Muscle of leg (tissue), 11 donors: ENCODE measurements around the gene COL18A1. TPM values are rescaled to one million over a fixed set of nuclear protein-coding genes. Genes with fewer than 3 reads are reported as not detected.
"Not testable (repeated sequence)": the region's sequence is repeated elsewhere in the genome, so short reads cannot be mapped to it uniquely, and the experiment has no call there.

Source experiments
- DNase-seq: peaks from one replicate; pipeline ENCODE4 v3.0.0; 2013
- H3K27ac ChIP-seq: one replicate; pipeline ENCODE4 v1.5.1; 2013; ENCODE audit warnings: mild to moderate bottlenecking, low read length, control low read depth
- H3K27me3 ChIP-seq: one replicate; pipeline ENCODE4 v1.6.1; 2013; ENCODE audit warnings: low read length; ENCODE audit not compliant: control insufficient read depth, insufficient read depth
- H3K36me3 ChIP-seq: one replicate; pipeline ENCODE4 v1.6.1; 2013; ENCODE audit warnings: low read length; ENCODE audit not compliant: control insufficient read depth, insufficient read depth
- H3K4me1 ChIP-seq: one replicate; pipeline ENCODE4 v1.6.1; 2013; ENCODE audit warnings: low read length; ENCODE audit not compliant: control insufficient read depth, insufficient read depth
- H3K4me3 ChIP-seq: one replicate; pipeline ENCODE4 v1.5.1; 2013; ENCODE audit warnings: low read length, control low read depth
- H3K9me3 ChIP-seq: replicated peaks from 2 replicates; pipeline ENCODE4 v1.6.1; 2013; ENCODE audit warnings: low read depth, low read length; ENCODE audit not compliant: control insufficient read depth
- WGBS: methylation state at CpG from one replicate; pipeline ENCODE4 v1.1.5; 2013; ENCODE audit warnings: missing lambda C conversion rate; ENCODE audit not compliant: insufficient coverage; 5-methylcytosine and 5-hydroxymethylcytosine counted together
- polyA plus RNA-seq, 8 donors: library from polyadenylated mRNA; unstranded; fragments of 120-200 nt; gene quantifications; one replicate each; pipeline versions ENCODE4 v1.2.1 to v1.2.3, GENCODE V29; 2013; ENCODE audit warnings: inconsistent platforms in 1 of 8, low replicate concordance in 1 of 8; ENCODE audit not compliant: insufficient read length in 8 of 8, insufficient read depth in 1 of 8
- total RNA-seq: library from RNA; stranded (reverse); fragments of 120-200 nt; gene quantifications from one replicate; pipeline ENCODE4 v1.2.4, GENCODE V29; 2013

The COL18A1 gene
- total and polyA plus RNA-seq, 9 donors: 58.4 to 141 (median 95.6) TPM

DNA sequence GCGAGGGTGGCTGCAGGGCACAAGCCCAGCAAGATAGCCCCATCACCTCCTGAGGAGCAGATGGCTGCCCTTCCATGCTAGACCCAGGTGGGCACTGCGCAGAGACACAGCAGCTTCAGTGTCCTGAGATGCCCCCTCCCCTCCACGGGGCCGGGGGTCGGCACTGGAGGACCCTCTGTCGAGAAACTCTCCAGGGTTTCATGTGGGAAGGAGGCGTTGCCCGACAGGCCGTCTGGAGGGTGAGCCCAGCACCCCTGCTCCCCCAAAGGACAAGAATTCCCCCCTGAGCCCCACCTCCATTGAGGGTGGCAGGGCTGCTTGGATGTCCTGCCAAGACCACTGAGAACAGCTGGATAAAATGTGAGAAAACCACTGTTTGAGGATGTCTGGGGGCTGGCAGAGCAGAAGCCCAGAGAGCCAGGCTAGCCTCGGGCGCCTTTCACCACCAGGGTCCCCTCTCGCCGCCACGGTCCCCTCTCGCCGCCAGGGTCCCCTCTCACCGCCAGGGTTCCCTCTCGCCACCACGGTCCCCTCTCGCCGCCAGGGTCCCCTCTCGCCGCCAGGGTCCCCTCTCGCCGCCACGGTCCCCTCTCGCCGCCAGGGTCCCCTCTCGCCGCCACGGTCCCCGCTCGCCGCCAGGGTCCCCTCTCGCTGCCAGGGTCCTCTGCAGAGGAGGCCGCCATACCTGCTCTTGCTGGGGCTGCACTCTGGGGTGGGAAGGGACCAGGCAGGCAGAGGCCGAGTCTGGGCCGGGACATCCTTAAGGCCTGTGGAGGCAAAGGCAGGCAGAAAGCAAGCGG is 93.1 kb downstream of the COL18A1 start:
- peaks cover 44% of the 10 kb centered on the region for H3K36me3 ChIP-seq
- 93% methylated on average over 32 of the region's 39 CpGs for WGBS
- no peaks in the 10 kb centered on the region for H3K9me3 ChIP-seq
- H3K27me3 ChIP-seq: no peaks in the 10 kb centered on the region
- no peak overlapping the region for H3K4me3 ChIP-seq
- DNase-seq: no peak
- H3K4me1 ChIP-seq: no peaks in the 10 kb centered on the region
- H3K27ac ChIP-seq: no peak overlapping the region

DNA sequence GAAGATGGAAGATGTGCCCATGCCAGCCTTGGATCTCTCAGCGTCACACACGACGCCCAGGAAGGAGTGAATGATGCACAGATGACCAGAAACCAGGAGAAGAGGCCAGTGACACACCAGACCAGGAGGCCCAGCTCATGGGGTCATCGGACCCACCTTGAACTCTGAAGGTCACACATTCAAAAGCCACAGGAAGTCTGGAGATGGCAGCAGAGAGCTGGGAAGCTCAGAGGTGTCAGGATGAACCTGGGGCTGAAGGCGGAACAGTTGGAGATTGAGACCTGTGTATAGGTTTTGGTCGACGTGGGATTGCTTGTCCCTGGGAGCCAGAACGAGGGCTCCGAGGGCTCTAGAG is 93.7 kb downstream of the COL18A1 start:
- H3K27me3 ChIP-seq: no peaks in the 10 kb centered on the region
- 86% methylated on average over 9 of the region's 9 CpGs for WGBS
- peaks cover 40% of the 10 kb centered on the region for H3K36me3 ChIP-seq

DNA sequence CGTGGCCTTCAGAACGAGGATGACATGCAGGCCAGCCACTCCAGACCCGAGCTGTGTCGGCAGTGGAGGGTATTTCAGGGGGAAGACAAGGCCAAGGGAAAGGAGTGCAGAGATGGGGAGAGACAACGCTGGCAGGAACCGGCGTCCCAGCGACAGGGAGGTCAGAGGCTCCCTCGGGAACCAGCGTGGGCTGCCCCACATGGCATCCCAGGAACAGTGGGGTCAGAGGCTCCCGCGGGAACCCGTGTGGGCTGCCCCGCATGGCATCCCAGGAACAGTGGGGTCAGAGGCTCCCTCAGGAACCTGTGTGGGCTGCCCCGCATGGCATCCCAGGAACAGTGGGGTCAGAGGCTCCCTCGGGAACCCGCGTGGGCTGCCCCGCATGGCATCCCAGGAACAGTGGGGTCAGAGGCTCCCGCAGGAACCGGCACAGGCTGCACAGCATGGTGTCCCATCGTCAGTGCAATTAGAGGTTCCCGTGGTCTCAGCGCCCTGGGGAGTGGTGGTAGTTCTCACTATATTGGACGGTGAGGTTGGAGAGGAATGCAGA is 94.3 kb downstream of the COL18A1 start:
- DNase-seq: no peak
- Histone ChIP-seq H3K9me3 (no peaks in the 10 kb centered on the region), H3K4me3 (no peak overlapping the region), H3K4me1 (no peaks in the 10 kb centered on the region), H3K27me3 (no peaks in the 10 kb centered on the region), H3K36me3 (peaks cover 37% of the 10 kb centered on the region), H3K27ac (no peak overlapping the region)
- 89% methylated on average over 21 of the region's 25 CpGs for WGBS

More for the DNA sequence above, 93.7 kb downstream of the COL18A1 start:
- no peak for DNase-seq
- no peak overlapping the region for H3K4me3 ChIP-seq
- no peak overlapping the region for H3K27ac ChIP-seq
- no peaks in the 10 kb centered on the region for H3K9me3 ChIP-seq
- no peaks in the 10 kb centered on the region for H3K4me1 ChIP-seq

DNA sequence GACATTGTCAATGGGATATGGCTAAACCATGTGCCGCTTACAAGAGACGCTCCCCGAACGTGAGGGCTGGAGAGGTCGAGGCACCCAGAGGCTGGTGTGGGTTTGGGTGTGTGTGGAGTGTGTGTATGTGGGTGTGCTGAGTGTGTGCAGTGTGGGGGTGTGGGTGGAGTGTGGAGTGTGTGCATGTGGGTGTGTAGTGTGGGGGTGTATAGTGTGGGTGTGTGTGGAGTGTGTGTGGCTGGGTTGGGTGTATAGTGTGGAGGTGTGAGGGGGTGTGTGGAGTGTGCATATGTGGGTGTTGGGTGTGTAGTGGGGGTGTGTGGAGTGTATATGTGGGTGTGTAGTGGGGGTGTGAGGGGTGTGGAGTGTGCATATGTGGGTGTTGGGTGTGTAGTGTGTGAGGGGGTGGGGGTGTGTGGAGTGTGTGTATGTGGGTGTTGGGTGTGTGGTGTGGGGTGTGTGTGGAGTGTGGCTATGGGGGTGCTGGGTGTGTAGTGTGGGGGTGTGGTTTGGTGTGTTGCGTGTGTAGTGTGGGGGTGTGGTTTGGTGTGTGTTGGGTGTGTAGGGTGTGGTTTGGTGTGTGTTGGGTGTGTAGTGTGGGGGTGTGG is 95.1 kb downstream of the COL18A1 start:
- Histone ChIP-seq H3K27me3 (no peaks in the 10 kb centered on the region), H3K27ac (no peak overlapping the region), H3K9me3 (no peaks in the 10 kb centered on the region), H3K4me1 (no peaks in the 10 kb centered on the region), H3K36me3 (peaks cover 35% of the 10 kb centered on the region), H3K4me3 (no peak overlapping the region)
- no peak for DNase-seq
- WGBS: 79% methylated on average over 5 of the region's 6 CpGs

DNA sequence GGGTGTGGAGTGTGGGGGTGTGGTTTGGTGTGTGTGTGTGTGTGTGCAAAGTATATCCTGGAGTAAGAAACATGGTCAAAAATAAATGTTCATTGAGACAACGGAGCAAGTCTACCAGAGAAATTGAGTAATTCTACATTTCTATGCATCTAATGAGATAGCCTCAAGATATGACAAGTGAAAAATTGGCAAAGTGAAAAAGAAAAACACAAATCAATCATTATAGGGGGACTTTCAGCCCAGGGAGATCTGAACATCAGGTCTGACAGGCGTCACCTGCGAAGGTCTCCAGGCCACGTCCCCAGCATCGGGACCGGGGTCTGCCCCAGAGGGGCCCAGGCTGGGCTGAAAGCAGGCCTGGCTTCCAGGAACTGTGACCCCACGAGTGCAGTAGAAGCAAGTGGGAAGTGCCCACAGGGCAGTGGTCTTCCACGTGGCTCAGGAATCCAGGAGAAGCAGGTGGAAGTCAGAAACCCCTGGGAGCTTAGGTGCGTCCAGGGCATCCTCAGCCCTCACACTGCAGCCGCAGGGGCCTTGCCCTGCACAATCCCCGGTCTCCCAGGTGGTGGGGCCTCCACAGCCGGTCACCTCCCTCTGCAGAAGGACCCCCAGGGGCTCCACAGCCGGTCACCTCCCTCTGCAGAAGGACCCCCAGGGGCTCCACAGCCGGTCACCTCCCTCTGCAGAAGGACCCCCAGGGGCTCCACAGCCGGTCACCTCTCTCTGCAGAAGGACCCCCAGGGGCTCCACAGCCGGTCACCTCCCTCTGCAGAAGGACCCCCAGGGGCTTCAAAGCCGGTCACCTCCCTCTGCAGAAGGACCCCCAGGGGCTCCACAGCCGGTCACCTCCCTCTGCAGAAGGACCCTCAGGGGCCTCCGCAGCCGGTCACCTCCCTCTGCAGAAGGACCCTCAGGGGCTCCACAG is 96.4 kb downstream of the COL18A1 start:
- peaks cover 22% of the 10 kb centered on the region for H3K36me3 ChIP-seq
- not testable (repeated sequence) for H3K4me3 ChIP-seq, DNase-seq, H3K27me3 ChIP-seq, H3K4me1 ChIP-seq, H3K27ac ChIP-seq, H3K9me3 ChIP-seq
- WGBS: 62% methylated on average over 10 of the region's 20 CpGs

DNA sequence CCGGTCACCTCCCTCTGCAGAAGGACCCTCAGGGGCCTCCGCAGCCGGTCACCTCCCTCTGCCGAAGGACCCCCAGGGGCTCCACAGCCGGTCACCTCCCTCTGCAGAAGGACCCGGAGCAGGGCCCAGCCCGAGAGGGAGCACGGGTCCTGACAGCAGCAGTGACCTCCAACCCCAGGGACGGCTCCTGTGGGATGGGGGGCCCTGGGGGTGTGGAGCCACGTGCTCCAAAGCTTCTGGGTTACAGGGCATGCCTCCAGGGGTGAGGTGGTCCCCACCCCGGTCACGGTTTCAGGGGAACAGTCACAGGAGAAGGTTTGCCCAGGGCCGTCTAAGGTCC is 97.0 kb downstream of the COL18A1 start:
- no peak overlapping the region for H3K4me3 ChIP-seq
- no peak for DNase-seq
- no peaks in the 10 kb centered on the region for H3K4me1 ChIP-seq
- no peaks in the 10 kb centered on the region for H3K9me3 ChIP-seq
- H3K27ac ChIP-seq: no peak overlapping the region
- H3K27me3 ChIP-seq: no peaks in the 10 kb centered on the region
- WGBS: 37% methylated on average over 2 of the region's 13 CpGs
- H3K36me3 ChIP-seq: peaks cover 19% of the 10 kb centered on the region

DNA sequence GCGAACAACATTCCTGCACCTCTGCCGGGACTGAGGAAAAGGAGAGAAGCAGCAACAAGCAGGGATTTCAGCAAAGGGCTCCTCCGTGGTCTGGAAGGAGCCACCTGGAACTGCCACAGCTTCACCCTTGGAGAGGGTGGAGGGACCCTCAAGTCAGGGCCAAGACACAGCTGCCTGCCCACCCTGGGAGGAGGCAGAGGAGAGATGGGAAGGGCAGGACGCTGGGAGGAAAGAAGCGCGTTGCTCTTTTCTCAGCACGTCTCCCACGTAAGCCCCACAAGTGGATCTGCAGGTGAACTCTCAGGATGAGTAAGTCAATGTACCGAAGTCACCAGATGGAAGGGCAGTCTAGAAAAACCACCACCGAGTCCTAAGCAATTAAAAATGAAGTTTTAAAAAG is 97.6 kb downstream of the COL18A1 start:
- H3K4me1 ChIP-seq: no peaks in the 10 kb centered on the region
- peaks cover 13% of the 10 kb centered on the region for H3K36me3 ChIP-seq
- H3K9me3 ChIP-seq: no peaks in the 10 kb centered on the region
- H3K4me3 ChIP-seq: no peak overlapping the region
- no peaks in the 10 kb centered on the region for H3K27me3 ChIP-seq
- WGBS: 72% methylated on average over 6 of the region's 10 CpGs
- H3K27ac ChIP-seq: no peak overlapping the region
- DNase-seq: no peak

DNA sequence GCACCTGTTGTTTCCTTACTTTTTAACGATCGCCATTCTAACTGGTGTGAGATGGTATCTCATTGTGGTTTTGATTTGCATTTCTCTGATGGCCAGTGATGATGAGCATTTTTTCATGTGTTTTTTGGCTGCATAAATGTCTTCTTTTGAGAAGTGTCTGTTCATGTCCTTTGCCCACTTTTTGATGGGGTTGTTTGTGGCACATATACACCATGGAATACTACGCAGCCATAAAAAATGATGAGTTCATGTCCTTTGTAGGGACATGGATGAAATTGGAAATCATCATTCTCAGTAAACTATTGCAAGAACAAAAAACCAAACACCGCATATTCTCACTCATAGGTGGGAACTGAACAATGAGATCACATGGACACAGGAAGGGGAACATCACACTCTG is 98.3 kb downstream of the COL18A1 start:
- no CpG with 5 or more reads among the region's 4 CpGs for WGBS
- DNase-seq, H3K36me3 ChIP-seq: not testable (repeated sequence)

DNA sequence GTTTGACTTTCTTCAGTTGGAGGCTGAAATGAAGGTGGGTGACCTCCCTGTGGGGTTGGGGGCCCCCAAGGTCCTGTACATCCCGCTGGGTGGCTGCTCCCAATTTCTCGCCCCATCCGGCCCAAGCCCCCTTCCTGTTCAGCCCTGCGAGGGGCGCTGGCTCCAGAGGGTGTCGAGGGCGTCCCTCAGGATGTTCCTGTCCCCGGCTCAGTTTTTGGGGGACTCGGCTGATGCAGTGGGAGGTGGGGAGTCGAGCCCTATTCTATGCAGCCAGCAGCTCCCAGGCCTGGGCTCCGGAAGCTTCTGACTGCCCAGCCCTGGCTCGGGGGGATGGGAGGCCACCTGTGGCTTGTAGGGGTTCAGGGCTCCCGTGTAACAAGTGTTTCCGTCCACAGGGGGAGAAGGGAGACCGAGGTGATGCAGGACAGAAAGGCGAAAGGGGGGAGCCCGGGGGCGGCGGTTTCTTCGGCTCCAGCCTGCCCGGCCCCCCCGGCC is 99.1 kb downstream of the COL18A1 start:
- peaks cover 2% of the 10 kb centered on the region for H3K36me3 ChIP-seq
- H3K4me1 ChIP-seq: no peaks in the 10 kb centered on the region
- H3K27ac ChIP-seq: no peak overlapping the region
- no peak overlapping the region for H3K4me3 ChIP-seq
- no peaks in the 10 kb centered on the region for H3K9me3 ChIP-seq
- no peak for DNase-seq
- 82% methylated on average over 13 of the region's 22 CpGs for WGBS
- no peaks in the 10 kb centered on the region for H3K27me3 ChIP-seq

More for the DNA sequence above, 98.3 kb downstream of the COL18A1 start:
- H3K27me3 ChIP-seq, H3K9me3 ChIP-seq, H3K27ac ChIP-seq, H3K4me3 ChIP-seq, H3K4me1 ChIP-seq: not testable (repeated sequence)
